ENCODE measurements around the gene DNAJA1. TPM values are rescaled to one million over a fixed set of nuclear protein-coding genes. Genes with fewer than 3 reads are reported as not detected.

Gene DNAJA1
- total RNA-seq, 2 donors from 2014 or later: 139 to 172 TPM

- peak overlapping the region; percentile 95 for H3K27ac Mint-ChIP-seq
- 95 to 100% methylated on average over 4 of the region's 4 CpGs for WGBS, 2 experiments (ENCODE audit: insufficient coverage in 1 of 2, insufficient read length in 1 of 2)
Observed at GRCh38 chr9:33023661-33024060, 1.4 kb upstream of the DNAJA1 start.

GRCh38 chr9:33024126-33024965 is 727 bp upstream of the DNAJA1 start:
- Histone ChIP-seq H3K27ac (ENCODE audit: low read depth, low read length) (peak overlapping the region; percentile 91), H3K4me3 (ENCODE audit: low read length) (peak overlapping the region; percentile 97), H3K27me3 (ENCODE audit: control insufficient read depth, insufficient read depth, low read length, poor library complexity, severe bottlenecking) (no peaks in the 10 kb centered on the region), H3K9ac (ENCODE audit: extremely low read depth, low read length, poor library complexity, severe bottlenecking) (peak overlapping the region; percentile 95), H3K36me3 (ENCODE audit: control insufficient read depth, insufficient read depth, low read length) (peaks cover 47% of the 10 kb centered on the region), H3K4me1 (ENCODE audit: control insufficient read depth, insufficient read depth, low read length) (peaks cover 9% of the 10 kb centered on the region), H3K9me3 (ENCODE audit: control insufficient read depth, low read length) (no peaks in the 10 kb centered on the region)
- Mint-ChIP-seq H3K4me3 (peak overlapping the region; percentile 96), H3K27ac (peak overlapping the region; percentile 95), H3K36me3 (ENCODE audit: low read depth) (peaks cover 49% of the 10 kb centered on the region), H3K27me3 (ENCODE audit: insufficient read depth) (no peaks in the 10 kb centered on the region), H3K4me1 (peaks cover 26% of the 10 kb centered on the region), H3K9me3 (no peaks in the 10 kb centered on the region)
- WGBS, 2 experiments (ENCODE audit: insufficient coverage in 1 of 2, insufficient read length in 1 of 2): 26 to 45% methylated on average over 19 to 33 of the region's 33 CpGs
- TF ChIP-seq, protein P1, sequence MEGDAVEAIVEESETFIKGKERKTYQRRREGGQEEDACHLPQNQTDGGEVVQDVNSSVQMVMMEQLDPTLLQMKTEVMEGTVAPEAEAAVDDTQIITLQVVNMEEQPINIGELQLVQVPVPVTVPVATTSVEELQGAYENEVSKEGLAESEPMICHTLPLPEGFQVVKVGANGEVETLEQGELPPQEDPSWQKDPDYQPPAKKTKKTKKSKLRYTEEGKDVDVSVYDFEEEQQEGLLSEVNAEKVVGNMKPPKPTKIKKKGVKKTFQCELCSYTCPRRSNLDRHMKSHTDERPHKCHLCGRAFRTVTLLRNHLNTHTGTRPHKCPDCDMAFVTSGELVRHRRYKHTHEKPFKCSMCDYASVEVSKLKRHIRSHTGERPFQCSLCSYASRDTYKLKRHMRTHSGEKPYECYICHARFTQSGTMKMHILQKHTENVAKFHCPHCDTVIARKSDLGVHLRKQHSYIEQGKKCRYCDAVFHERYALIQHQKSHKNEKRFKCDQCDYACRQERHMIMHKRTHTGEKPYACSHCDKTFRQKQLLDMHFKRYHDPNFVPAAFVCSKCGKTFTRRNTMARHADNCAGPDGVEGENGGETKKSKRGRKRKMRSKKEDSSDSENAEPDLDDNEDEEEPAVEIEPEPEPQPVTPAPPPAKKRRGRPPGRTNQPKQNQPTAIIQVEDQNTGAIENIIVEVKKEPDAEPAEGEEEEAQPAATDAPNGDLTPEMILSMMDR (conservative IDR thresholded peaks at IDR 0.05): no peak
- DNase-seq: no peak

More at GRCh38 chr9:33023661-33024060, 1.4 kb upstream of the DNAJA1 start:
- no peaks in the 10 kb centered on the region for H3K27me3 ChIP-seq (ENCODE audit: control insufficient read depth, insufficient read depth, low read length, poor library complexity, severe bottlenecking)
- no peak for DNase-seq
- no peaks in the 10 kb centered on the region for H3K9me3 ChIP-seq (ENCODE audit: control insufficient read depth, low read length)
- peaks cover 9% of the 10 kb centered on the region for H3K4me1 ChIP-seq (ENCODE audit: control insufficient read depth, insufficient read depth, low read length)
- H3K9me3 Mint-ChIP-seq: no peaks in the 10 kb centered on the region
- peaks cover 40% of the 10 kb centered on the region for H3K36me3 ChIP-seq (ENCODE audit: control insufficient read depth, insufficient read depth, low read length)
- peaks cover 46% of the 10 kb centered on the region for H3K36me3 Mint-ChIP-seq (ENCODE audit: low read depth)
- H3K4me3 ChIP-seq (ENCODE audit: low read length): peak overlapping the region; percentile 97
- peaks cover 26% of the 10 kb centered on the region for H3K4me1 Mint-ChIP-seq
- H3K4me3 Mint-ChIP-seq: peak overlapping the region; percentile 96
- no peak overlapping the region for H3K27ac ChIP-seq (ENCODE audit: low read depth, low read length)
- TF ChIP-seq, protein P1 (conservative IDR thresholded peaks at IDR 0.05): no peak
- no peak overlapping the region for H3K9ac ChIP-seq (ENCODE audit: extremely low read depth, low read length, poor library complexity, severe bottlenecking)
- H3K27me3 Mint-ChIP-seq (ENCODE audit: insufficient read depth): no peaks in the 10 kb centered on the region

DNA sequence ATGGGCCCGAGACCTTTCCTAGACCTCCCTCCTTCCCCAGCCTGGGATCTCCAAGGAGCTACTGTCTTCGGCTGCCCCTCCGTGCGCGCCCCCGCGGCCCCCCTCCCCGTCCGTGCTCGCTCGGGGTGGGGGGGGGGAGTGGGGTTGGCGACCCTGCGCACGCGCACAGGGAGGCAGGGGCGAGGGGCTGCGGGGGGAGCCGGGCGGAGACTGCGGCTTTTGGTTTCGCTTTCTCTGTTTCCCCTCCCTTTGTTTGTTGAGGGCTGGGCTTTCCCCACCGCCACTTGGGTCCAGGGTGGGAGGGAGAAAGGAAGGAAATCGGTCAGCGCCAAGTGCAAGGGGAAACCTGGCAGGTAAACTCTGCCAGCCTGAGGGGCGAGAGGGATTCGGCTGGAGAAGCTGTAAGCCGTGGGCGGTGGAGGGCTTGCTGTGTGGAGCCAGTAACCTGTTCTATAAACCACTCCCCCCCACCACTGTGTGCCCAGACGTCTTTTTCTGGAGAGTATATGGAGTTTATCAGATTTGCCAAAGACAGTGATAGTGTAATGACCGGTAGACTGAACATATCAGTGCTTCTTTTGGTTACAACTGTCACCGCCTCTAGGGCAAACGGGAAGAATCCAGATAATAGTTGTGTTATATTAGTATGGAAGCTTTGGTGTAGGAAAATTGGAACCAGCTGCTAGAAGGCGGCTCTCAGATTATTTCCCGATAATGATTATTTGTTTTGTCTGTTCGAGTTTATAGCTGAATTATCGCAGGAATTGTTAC is 684 bp downstream of the DNAJA1 start:
- Mint-ChIP-seq H3K4me3 (peak overlapping the region; percentile 96), H3K36me3 (ENCODE audit: low read depth) (peaks cover 50% of the 10 kb centered on the region), H3K27me3 (ENCODE audit: insufficient read depth) (no peaks in the 10 kb centered on the region), H3K27ac (peak overlapping the region; percentile 93), H3K4me1 (peaks cover 30% of the 10 kb centered on the region), H3K9me3 (no peaks in the 10 kb centered on the region)
- Histone ChIP-seq H3K27ac (ENCODE audit: low read depth, low read length) (peak overlapping the region; percentile 98), H3K4me1 (ENCODE audit: control insufficient read depth, insufficient read depth, low read length) (peaks cover 9% of the 10 kb centered on the region), H3K27me3 (ENCODE audit: control insufficient read depth, insufficient read depth, low read length, poor library complexity, severe bottlenecking) (no peaks in the 10 kb centered on the region), H3K9me3 (ENCODE audit: control insufficient read depth, low read length) (no peaks in the 10 kb centered on the region), H3K9ac (ENCODE audit: extremely low read depth, low read length, poor library complexity, severe bottlenecking) (peak overlapping the region; percentile 95), H3K4me3 (ENCODE audit: low read length) (peak overlapping the region; percentile 97), H3K36me3 (ENCODE audit: control insufficient read depth, insufficient read depth, low read length) (peaks cover 49% of the 10 kb centered on the region)
- WGBS, 2 experiments (ENCODE audit: insufficient coverage in 1 of 2, insufficient read length in 1 of 2): 6 to 25% methylated on average over 6 to 30 of the region's 36 CpGs
- DNase-seq: peak; percentile 91
- TF ChIP-seq, protein P1 (conservative IDR thresholded peaks at IDR 0.05): no peak

Measured in endodermal cell (in vitro differentiated cells).